AG10803 (cell line): ENCODE results near the gene PGAM1.

Experiments
- DNase-seq: peaks from one replicate; pipeline ENCODE4 v3.0.0; 2010; ENCODE audit warnings: low read depth
- H3K4me3 ChIP-seq: 2 replicates; pipeline ENCODE4 v1.5.1; 2011; ENCODE audit warnings: mild to moderate bottlenecking, low read length, control low read depth
- TF ChIP-seq, protein P1 (sequence below): conservative IDR thresholded peaks from 2 replicates; pipeline ENCODE4 v1.5.1; 2011; ENCODE audit warnings: mild to moderate bottlenecking, low read length, control low read depth, inconsistent platforms

PGAM1 gene

GRCh38 chr10:97456034-97456685 lies 30.2 kb downstream of the PGAM1 start:
- H3K4me3 ChIP-seq: no peak overlapping the region
- TF ChIP-seq, protein P1, sequence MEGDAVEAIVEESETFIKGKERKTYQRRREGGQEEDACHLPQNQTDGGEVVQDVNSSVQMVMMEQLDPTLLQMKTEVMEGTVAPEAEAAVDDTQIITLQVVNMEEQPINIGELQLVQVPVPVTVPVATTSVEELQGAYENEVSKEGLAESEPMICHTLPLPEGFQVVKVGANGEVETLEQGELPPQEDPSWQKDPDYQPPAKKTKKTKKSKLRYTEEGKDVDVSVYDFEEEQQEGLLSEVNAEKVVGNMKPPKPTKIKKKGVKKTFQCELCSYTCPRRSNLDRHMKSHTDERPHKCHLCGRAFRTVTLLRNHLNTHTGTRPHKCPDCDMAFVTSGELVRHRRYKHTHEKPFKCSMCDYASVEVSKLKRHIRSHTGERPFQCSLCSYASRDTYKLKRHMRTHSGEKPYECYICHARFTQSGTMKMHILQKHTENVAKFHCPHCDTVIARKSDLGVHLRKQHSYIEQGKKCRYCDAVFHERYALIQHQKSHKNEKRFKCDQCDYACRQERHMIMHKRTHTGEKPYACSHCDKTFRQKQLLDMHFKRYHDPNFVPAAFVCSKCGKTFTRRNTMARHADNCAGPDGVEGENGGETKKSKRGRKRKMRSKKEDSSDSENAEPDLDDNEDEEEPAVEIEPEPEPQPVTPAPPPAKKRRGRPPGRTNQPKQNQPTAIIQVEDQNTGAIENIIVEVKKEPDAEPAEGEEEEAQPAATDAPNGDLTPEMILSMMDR: no peak
- peak; percentile 33 for DNase-seq

DNA sequence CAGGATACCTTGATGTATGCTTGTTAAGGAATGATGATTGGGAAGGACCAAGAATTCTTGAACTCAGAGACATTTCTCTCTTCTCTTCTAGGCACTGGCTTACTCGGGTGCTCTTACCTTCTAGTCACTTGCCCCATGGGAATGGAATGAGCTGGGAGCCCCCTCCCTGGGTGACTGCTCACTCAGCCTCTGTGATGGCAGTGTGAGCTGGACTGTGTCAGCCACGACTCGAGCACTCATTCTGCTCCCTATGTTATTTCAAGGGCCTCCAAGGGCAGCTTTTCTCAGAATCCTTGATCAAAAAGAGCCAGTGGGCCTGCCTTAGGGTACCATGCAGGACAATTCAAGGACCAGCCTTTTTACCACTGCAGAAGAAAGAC lies 30.7 kb downstream of the PGAM1 start:
- TF ChIP-seq, protein P1: no peak
- no peak for DNase-seq
- no peak overlapping the region for H3K4me3 ChIP-seq

DNA sequence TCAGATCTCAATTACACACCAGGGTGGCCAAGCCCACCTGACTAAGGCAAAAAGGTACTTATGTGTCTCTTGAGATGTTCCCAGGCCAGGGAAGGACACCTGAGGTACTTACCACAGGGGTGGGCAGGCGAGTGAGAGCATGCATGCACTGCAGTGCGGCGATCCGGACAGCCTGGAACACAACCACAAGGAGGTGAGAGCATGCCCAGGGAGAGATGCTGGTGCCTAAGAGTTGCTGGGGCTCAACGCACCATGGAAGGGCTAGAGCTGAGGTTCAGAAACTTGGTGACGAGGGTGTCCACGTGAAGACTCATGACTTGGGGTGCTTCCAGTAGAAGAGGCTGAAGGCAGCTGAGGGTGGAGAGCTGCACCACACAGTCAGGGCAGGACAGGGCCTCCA lies 33.1 kb downstream of the PGAM1 start:
- no peak for DNase-seq
- no peak overlapping the region for H3K4me3 ChIP-seq
- TF ChIP-seq, protein P1: no peak

DNA sequence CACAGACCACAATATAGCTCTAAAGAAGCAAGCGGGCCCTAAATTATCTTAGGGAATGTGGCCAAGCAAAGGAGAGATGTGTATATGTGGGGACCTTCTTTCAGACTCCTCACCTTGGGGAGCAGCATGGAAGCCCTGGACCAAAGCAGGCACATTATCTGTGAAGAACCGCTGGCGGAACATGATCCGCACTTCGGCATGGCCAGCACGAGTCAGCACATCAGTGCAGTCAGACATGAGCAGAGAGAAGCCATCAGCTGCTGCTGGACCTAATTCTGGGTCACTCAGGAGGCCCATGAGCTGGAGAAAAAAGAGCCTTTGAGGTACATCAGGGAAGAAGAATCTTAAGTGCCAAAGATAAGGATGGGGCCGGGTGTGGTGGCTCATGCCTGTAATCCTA lies 33.9 kb downstream of the PGAM1 start:
- TF ChIP-seq, protein P1: no peak
- no peak for DNase-seq
- no peak overlapping the region for H3K4me3 ChIP-seq

GRCh38 chr10:97462309-97462708 lies 36.3 kb downstream of the PGAM1 start:
- no peak for DNase-seq
- H3K4me3 ChIP-seq: no peak overlapping the region
- TF ChIP-seq, protein P1: no peak

DNA sequence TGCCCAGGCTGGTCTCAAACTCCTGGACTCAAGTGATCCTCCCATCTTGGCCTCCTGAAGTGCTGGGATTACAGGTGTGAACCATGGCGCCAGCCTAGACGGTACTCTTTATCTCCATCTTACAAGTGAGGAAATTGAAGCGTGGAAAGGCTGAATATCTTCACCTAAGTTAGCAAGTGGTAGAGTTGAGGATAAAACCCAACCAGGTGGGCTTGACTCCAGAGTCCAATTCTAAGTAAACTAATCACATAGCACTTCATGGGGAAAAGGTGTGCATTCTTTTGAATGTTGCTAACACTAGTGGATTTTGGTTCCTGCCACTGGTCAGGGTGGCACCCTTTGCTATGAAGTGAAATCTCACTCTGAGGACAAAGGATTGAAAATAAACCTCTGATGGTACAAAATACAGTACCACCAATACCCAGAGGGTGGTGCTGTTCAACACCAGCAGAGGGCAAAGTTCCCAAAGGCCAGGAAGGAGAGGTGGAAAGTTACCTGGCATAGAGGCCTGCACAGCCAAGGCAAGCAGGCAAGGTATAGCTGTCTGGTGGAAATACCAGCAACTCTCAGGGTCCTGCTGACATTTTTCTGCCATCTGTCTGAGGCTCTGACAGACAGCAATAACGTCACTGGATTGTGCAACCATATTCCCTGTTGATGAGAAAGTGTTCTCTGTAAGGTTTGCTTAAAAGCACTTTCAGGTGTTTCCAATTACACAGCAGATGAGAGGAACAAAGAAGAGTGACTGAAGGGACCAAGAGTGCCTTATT lies 37.6 kb downstream of the PGAM1 start:
- H3K4me3 ChIP-seq: no peak overlapping the region
- TF ChIP-seq, protein P1: peak; percentile 89
- peak; percentile 88 for DNase-seq

DNA sequence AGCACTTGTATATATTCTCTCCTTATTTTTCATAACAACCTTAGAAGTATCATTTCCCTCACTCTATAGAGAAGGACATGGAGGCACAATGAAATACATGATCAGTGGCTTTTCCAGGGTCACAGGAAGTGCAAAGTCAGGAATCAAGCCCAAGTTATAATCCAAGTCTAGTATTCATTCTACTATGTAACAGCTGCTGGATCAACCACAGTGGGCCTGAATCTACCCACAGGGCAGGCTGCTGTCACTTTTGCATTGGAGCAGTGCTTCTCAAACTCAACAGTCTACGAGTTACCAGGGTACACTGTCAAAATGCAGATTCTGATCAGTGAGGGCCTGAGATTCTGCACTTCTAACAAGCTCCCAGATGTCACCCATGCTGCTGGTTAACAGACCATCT lies 38.2 kb downstream of the PGAM1 start:
- TF ChIP-seq, protein P1: no peak
- no peak for DNase-seq
- H3K4me3 ChIP-seq: no peak overlapping the region
